Forelimb muscle (tissue), 1 donor: ENCODE measurements around the gene NVL. TPM values are rescaled to one million over a fixed set of nuclear protein-coding genes. Genes with fewer than 3 reads are reported as not detected.
"Not testable (repeated sequence)": the region's sequence is repeated elsewhere in the genome, so short reads cannot be mapped to it uniquely, and the experiment has no call there.

Source experiments
- DNase-seq: peaks from one replicate; pipeline ENCODE4 v3.0.0-alpha.2; 2013; ENCODE audit warnings: low read depth
- polyA plus RNA-seq: library from polyadenylated mRNA; unstranded; fragments of 120-200 nt; gene quantifications from one replicate; pipeline ENCODE4 v1.2.1, GENCODE V29; 2013; ENCODE audit not compliant: insufficient read length

NVL gene
- 21.5 TPM for polyA plus RNA-seq

DNA sequence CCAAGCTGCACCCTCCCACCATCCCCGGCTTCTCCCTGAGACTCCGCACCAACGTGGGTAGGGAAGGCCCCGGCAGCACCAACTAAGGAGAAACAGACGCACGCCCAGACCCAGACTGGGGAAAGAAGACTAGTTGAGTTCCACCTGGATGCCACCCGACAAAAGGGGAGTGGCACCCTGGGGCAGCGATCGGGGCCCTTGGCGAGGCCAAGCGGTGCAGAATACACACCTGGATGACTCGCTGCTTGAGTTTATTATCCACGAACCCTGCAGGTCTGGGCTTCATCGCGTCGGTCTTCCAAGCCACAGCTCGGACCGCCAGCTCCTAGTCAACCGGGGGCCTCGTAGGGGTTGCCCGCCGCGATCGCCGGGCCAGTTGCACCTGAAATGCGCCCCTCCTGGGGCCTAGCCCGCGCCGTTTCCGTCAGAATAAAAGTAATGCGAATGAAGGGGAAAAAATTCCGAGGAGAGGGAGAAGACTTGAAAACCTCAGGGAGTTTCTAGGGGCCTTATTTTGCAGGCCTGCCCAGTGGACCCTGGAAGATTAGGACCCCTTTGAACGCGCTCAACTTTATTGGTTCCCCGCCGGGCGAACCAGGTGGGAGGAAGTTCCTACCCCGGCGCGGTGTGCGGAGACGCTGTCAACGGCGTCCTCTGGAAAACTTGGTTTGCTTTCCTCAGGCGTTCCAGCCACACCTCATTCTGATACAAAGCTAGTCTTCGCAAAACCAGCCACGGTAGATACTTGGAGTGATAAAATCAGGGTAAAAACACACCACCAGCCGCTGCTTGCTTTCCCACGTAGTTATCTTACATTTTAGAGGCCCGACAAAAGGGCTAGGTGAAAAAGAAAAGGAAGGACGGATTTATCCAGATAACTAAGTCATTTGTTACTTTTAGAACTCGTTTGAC lies at the start of gene NVL:
Gene NVL (minus strand): TSS at position 331 of the 912 bp plus-strand sequence. CDS start 45 bp downstream, at position 286.
- peak; percentile 82 for DNase-seq

DNA sequence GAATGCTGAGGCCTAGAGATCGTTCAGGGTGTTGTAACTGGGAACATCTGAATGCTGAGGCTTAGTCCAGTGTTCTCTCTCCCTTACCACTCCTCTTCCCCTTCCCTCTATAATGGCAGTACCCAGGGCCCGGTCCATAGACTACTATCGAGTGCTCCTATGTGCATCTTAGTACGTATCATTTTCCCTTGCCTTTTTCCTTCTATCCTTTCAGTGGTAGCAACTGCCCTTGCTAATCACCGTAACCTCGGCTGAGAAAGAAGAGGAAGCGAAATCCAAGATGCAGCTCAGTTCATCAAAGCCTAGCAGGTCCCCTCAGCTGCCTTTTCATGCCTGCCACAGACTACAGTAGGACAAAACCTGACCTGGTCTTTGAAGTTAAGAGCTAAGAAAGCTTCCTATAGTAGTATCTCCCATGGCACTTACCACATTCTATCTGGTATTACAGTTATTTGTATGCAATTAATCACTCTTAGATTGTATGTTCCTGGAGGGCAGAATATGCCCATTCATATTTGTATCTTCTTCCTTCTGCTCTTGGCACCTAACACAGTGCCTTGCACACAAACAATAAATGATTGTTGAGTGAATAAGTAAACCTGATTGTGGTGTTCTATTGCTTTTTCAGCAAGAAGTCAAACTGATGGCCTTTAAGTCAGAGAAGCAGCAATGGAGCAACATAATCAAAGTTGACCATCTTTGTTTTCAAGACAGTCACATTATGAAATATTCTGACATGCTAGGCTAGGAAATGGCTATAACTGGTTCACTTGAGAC lies 49.1 kb upstream of the NVL start:
- DNase-seq = no peak

DNA sequence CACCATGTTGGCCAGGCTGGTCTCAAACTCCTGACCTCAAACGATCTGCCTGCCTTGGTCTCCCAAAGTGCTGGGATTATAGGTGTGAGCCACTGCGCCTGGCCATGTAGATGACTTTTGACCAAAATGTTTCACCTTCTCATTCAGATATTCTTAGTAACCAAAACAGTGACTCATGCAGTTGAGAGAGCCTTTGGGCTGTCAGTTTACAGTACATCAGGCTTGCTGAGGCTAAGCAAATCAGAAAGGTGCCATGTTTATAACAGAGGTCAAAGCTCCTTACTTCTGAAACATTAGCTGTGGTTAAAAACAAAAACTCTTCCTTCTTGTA lies 47.7 kb upstream of the NVL start:
- DNase-seq = no peak

DNA sequence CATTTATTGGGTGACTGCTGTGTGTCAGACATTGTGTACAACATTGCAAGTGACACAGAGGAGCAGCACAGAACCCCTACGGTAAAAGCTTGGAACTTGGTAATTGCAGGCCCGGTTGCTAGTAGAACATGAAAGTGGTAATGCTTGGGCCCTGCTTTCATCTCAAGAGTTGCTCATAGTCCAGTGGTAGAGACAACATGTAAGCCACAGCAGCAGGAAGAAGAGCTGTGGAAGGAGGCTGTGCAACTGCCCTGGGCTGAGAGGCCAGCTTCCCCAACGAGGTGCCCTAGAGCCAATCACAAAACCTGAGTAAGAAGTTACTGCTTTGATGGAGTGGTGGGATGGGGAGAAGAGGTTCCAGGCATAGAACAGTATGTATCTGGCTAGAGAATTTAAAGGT lies 45.1 kb upstream of the NVL start:
- DNase-seq = no peak

DNA sequence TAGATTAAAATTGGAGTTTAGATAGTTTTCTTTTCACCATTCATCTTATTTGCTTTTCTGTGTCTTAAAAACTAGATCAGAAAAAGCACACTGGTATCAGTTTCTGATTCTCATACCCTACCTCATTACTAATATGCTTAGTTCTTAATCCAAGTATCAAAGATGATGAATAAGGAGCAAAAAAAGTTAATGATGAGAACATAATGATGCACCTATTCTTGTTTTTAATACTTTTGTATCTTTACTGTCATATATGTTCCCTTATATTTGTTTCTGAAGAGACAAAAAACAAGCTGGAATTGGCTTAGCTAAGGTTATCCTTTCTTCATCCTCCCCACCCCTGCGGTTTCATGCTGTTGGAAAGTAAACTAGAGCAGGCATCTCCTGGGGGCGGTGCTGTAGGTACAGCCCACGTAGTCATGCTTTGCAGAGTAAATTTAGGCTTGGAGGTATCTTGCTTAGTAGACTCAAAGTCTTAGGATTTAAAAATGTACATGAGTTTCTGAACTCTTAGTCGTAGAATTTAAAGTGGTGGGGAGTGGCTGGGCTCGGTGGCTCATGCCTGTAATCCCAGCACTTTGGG lies 43.1 kb upstream of the NVL start:
- no peak for DNase-seq

DNA sequence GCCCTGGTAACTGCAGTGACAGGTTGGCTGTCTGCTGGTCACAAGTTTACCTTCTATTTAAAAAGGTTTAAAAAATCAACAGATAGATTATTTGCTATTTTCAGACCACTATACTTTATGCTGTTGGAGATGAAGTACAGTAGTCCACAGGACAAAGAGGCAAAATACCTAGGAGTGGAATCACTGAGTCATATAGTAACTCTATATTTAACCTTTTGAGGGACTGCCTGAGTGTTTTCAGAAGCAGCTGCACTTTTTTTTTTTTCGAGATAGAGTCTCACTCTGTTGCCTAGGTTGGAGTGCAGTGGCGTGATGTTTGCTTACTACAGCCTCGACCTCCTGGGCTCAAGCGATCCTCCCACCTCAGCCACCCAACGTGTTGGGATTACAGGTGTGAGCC lies 38.4 kb upstream of the NVL start:
- no peak for DNase-seq

DNA sequence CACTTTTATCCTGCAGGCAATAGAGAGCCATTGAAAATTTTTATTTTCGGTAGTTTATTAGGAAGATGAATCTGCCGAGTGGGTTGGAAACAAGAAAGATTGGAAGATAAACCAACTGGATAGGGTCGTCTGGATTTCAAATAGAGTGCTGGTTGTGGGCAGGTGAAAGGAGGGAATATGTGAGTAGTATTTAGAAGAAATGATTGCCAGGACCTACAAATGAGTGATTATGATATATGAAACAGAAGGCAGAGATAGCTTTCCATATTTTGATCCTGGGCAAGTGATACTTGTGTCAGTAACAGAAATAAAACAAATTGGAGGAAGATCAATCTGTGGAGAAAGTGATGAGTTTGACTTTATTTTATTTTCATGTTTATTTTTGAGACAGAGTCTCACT lies 29.2 kb upstream of the NVL start:
- no peak for DNase-seq

DNA sequence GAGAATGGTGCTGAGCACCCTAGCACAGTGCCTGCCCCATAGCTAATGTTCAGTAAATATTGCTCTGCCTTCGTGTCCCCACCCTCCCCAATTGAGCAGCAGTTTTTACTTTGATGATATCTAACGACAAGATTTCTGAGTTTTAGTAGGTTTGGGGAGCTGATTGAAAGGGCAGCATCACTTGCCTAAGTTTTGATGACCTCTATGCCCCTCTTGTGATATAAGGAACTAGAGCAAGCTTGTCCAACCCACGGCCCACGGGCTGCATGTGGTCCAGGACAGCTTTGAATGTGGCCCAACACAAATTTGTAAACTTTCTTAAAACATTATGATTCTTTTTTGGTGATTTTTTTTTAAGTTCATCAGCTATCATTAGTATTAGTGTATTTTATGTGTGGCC lies 28.3 kb upstream of the NVL start:
- DNase-seq = no peak

DNA sequence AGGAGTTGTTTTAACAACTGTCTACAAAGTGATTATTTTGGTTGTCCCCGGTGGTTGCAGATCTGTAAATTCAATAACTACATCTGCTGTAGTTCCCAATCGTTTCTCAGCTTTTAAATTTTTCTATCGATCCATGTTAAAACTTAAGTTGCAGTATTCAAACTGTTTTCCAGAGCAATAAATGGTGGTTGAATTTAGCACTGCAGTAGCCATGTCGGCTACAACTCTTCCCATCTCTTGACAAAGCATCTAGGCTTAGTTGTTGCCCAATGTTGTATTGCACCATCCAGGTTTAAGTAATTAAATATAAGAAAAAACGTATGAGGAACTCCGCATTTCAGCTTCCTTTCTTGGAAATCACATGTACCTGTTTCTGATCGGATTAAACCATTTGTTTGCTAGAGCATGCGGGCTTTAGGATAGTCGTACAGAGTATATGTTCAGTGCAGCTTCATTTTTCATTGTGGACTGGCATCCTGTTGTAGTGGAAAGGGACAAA lies 27.7 kb upstream of the NVL start:
- DNase-seq = peak; percentile 9

DNA sequence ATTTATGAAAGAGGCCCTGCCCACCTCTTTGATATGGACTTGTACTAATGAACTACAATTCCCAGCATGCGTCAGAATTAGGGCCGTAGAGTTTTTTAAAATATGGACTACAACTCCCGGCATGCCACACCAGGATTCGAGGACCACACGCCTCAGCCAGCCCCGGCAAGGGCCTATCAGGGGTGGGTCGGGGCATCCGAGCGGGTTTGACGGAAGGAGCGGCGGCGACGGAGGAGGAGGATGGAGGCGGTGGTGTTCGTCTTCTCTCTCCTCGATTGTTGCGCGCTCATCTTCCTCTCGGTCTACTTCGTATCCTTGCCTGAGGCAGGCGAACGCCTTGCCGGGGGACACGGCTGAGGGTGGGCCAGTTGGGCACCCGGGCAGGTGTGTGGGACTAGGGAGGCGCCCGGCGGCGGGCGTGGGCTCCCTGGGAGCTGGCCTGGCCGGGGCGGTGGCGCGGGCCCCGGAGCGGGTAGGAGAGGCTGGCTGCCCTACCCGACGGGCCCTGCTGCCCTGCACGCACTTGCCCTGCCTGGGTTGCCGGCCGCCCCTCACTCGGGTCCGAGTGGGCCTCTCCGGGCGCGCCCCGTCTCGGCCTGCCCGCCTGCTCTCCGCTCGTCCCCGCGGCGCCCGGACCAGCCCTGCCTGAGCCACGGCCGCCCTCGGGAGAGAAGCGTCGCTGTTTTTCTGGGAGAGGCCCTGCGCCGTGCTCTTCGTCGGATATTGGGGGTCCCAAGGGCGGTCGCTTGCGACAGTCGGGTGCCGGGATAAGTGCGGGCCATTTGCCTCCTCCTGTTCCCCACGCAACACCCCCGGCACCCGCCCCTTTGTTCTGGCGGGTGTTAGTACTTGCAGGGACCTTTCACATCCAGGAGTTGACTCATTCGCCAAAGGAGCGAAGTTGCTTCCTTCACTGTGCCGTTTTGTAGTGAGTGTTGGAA lies 27.0 kb upstream of the NVL start, which contains the start of gene CNIH4:
Gene CNIH4 (plus strand): TSS at position 195 of the 941 bp plus-strand sequence. CDS start 46 bp downstream, at position 241.
- peak; percentile 94 for DNase-seq

DNA sequence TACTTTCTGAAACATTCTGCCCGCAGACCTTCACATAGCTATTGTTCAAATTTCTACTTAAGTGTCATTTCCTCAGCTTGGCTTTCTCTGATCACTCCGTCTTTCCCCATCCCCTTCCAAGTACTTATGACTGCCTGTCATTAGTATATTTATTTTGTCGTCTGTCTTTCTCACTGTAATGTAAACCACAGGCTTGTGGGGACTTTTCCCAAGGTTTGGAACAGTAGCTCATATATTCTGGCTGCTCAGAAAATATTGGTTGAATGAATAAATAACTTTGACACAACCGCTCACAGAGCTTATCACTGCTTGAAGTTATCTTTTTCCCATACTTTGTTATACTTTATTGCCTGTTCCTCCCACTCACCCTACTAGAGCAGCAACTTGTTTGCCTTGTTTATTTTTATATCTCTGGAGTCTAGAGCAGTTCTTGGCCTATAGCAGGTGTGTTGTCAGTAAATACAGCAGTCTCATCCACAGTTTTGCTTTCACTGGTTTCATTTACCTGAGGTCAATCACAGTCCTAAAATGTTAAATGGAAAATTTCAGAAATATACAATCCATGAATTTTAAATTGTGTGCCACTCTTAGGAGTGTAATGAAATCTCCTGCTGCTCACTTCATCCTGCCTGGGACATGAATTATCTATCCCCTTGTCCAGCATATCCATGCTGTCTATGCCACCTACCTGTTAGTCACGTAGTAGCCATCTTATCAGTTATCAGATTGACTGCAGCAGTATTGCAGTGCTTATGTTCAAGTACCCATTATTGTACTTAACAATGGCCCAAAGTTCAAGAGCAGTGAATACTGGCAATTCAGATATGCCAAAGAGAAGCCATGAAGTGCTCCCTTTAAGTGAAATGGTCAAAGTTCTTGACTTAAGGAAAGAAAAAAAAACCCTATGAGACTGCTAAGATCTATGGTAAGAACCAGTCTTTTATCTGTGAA lies 24.3 kb upstream of the NVL start:
- no peak for DNase-seq

DNA sequence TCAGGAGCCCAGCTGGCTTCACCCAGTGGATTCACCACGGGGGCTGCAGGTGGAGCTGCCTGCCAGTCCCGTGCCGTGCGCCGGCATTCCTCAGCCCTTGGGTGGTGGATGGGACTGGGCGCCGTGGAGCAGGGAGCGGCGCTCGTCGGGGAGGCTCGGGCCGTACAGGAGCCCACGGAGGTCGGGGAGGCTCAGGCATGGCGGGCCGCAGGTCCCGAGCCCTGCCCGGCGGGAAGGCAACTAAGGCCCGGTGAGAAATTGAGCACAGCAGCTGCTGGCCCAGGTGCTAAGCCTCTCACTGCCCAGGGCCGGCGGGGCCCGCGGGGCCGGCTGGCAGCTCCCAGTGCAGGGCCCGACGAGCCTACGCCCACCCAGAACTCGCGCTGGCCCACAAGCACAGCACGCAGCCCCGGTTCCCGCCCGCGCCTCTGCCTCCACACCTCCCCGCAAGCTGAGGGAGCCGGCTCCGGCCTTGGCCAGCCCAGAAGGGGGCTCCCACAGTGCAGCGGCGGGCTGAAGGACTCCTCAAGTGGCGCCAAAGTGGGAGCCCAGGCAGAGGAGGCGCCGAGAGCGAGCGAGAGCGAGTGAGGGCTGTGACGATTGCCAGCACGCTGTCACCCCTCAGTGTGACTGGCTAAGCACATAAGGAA lies 22.6 kb upstream of the NVL start:
- not testable (repeated sequence) for DNase-seq

DNA sequence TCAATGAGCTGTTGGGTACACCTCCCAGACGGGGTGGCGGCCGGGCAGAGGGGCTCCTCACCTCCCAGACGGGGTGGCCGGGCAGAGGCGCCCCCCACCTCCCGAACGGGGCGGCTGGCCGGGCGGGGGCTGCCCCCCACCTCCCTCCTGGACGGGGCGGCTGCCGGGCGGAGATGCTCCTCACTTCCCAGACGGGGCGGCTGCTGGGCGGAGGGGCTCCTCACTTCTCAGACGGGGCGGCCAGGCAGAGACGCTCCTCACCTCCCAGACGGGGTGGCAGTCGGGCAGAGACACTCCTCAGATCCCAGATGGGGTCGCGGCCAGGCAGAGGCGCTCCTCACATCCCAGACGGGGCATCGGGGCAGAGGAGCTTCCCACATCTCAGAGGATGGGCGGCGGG lies 19.7 kb upstream of the NVL start:
- DNase-seq = not testable (repeated sequence)

DNA sequence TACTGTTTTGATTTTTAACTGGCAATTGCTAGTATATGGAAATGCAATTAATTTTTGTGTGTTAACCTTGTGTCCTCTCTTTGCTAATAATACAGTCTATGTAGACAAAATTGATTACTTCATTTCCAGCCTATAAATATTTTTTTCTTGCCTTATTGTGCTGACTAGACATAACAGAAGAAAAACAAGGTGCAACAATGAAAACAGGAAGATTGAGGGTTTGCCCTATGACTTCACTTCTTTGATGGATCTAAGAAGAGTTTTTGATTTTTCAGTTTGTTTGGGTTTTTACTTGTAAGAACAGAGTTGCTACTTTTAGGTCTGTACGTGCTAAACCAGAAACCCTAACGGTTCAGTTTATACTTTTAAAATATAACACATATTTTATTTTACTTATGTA lies 18.2 kb upstream of the NVL start:
- no peak for DNase-seq

DNA sequence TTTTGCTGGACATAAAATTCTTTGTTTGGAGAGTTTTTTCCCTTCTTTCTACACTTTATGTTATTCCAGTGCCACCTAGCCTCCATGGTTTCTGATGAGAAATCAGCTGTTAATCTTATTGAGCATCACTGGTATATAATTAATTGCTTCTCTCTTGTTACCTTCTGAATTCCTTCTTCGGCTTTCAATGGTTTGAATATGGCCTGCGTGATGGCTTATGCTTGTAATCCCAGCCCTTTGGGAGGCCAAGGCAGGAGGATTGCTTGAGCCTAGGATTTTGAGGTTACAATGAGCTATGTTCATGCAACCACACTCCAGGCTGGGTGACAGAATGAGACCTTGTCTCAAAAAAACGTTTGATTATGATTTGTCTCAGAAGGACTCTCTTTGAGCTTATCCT lies 13.7 kb upstream of the NVL start:
- no peak for DNase-seq

DNA sequence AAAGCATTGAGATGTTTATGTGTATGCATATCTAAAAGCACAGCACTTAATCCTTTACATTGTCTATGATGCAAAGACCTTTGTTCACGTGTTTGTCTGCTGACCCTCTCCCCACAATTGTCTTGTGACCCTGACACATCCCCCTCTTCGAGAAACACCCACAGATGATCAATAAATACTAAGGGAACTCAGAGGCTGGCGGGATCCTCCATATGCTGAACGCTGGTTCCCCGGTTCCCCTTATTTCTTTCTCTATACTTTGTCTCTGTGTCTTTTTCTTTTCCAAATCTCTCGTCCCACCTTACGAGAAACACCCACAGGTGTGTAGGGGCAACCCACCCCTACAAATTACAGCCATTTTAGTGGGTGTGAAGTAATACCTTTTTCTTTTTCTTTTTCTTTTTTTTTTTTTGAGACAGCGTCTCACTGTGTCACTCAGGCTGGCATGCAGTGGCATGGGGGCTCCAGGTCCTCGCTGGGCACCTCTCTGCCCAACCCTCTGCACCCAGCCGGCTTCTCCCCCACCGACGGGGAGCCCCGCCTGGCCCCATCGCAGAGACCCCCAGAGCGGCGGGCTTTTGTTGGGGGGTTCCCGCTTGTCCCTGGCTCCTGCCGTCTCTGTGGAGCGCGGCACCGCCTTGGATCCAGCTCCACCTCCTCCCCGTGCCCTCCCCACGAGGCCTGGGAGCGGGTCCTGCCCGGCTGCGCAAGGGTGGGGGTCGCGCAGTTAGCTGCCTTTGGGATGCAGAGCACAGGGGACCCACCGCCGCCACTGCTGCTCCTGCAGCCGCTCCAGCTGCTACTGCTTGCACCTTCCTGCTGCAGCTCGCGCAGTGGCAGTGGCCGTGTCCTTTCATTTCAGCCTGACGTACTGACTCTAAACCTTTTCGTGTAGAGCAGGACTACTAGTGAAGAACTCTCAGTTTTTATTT lies 10.7 kb upstream of the NVL start:
- not testable (repeated sequence) for DNase-seq

DNA sequence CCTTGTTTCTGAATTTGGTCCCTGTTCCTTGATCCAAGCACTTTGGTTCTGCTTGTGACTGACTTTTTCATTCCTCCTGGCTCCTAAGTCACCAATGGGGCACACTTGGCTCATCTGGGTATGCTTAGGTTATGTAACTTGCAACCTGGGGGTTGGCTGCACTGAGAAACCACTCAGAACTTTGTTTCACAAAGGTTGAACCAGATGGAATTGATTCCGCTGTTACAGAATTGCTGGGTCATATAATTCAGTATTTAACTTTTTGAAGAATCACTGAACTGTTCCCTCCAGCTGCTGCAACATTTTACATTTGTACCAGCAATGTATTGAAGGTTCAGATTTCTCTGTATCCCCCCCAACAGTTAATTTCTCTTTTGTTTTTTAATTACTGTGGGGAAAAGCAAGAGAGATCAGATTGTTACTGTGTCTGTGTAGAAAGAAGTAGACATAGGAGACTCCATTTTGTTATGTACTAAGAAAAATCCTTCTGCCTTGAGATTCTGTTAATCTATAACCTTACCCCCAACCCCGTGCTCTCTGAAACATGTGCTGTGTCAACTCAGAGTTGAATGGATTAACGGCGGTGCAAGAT lies 9.6 kb upstream of the NVL start:
- DNase-seq = no peak
